Transverse colon (tissue), 4 donors: Measurements from ENCODE around the gene KIF26A.

ENCODE experiments used
- POLR2AphosphoS5 ChIP-seq, 3 donors: sonication (generic); formaldehyde crosslinking; IDR thresholded peaks; one replicate each; pipeline ENCODE4 v1.6.1; 2016; ENCODE audit warnings: antibody characterized with exemption in 3 of 3
- TF ChIP-seq, protein P1 (sequence below), 5 experiments: fragments of 200-600 bp in 3 of 5; fragments of 450-650 bp in 2 of 5; sonication (generic) in 3 of 5; IDR thresholded peaks; 1 replicate in 2 of 5; 2 replicates in 3 of 5; pipeline ENCODE4 v1.5.1; 2016 to 2017; ENCODE audit warnings: antibody characterized with exemption in 5 of 5, inconsistent platforms in 3 of 5, mild to moderate bottlenecking in 2 of 5, moderate library complexity in 1 of 5

DNA sequence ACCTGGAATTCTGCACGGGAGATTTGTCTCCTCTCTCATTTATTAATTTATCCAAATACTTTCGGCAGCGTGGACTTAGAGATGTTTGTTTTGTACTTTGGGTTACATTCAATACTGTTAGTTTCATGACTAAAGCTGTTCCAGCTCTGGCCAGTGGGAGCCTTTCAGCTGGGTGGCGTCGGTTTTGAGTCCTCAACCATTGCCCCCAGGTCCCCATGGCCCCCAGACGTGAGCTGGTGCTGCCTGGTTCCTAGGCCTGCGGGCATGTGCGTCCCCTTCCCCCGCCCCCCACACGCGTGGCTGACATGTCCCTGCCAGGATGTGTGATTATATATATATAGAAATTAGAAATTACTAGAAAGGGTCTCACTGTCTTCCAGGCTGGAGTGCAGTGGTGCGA lies 48.2 kb downstream of the KIF26A start:
- TF ChIP-seq, protein P1, sequence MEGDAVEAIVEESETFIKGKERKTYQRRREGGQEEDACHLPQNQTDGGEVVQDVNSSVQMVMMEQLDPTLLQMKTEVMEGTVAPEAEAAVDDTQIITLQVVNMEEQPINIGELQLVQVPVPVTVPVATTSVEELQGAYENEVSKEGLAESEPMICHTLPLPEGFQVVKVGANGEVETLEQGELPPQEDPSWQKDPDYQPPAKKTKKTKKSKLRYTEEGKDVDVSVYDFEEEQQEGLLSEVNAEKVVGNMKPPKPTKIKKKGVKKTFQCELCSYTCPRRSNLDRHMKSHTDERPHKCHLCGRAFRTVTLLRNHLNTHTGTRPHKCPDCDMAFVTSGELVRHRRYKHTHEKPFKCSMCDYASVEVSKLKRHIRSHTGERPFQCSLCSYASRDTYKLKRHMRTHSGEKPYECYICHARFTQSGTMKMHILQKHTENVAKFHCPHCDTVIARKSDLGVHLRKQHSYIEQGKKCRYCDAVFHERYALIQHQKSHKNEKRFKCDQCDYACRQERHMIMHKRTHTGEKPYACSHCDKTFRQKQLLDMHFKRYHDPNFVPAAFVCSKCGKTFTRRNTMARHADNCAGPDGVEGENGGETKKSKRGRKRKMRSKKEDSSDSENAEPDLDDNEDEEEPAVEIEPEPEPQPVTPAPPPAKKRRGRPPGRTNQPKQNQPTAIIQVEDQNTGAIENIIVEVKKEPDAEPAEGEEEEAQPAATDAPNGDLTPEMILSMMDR (IDR thresholded peaks at IDR 0.05) = no peak
- TF ChIP-seq POLR2AphosphoS5 (IDR thresholded peaks at IDR 0.05) = no peak
